HFF-Myc (cell line): ENCODE measurements around the gene PPARG.

ENCODE experiments used
- DNase-seq: peaks from one replicate; pipeline ENCODE4 v3.0.0-alpha.2; 2011; ENCODE audit warnings: low read depth; ENCODE audit errors: extremely low read depth
- H3K4me3 ChIP-seq: replicated peaks from 2 replicates; pipeline ENCODE4 v1.5.1; 2011; ENCODE audit warnings: low read depth, mild to moderate bottlenecking, control low read depth, low read length
- CTCF ChIP-seq: IDR thresholded peaks from 2 replicates; pipeline ENCODE4 v1.5.1; 2012; ENCODE audit warnings: mild to moderate bottlenecking, low read depth, low read length, control low read depth; ENCODE audit errors: missing control alignments

Gene PPARG

DNA sequence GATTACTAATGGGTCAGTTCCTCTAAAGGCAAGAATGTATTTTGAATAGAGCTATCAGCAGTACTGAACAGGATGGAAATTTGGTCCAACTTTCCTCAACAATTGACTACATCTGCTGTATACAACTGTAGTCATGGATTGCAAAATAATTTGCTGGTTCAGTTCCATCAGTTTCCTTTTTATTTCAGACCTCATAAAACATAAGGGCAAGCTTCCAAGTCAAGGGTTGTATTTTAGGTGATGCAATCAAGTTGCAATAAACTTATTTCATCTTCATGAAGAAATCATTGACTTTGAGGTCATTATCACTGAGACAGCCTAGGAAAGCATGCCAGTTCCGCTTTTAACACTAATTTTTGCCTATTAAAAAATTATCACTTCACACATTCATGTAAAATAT lies 105.0 kb downstream of the PPARG start:
- no peak for TF ChIP-seq CTCF
- peak; percentile 44 for DNase-seq
- no peak overlapping the region for H3K4me3 ChIP-seq

- no peak for TF ChIP-seq CTCF
- H3K4me3 ChIP-seq, result no peak overlapping the region
- DNase-seq, result no peak
Observed at GRCh38 chr3:12394569-12395271, 105.8 kb downstream of the PPARG start.

DNA sequence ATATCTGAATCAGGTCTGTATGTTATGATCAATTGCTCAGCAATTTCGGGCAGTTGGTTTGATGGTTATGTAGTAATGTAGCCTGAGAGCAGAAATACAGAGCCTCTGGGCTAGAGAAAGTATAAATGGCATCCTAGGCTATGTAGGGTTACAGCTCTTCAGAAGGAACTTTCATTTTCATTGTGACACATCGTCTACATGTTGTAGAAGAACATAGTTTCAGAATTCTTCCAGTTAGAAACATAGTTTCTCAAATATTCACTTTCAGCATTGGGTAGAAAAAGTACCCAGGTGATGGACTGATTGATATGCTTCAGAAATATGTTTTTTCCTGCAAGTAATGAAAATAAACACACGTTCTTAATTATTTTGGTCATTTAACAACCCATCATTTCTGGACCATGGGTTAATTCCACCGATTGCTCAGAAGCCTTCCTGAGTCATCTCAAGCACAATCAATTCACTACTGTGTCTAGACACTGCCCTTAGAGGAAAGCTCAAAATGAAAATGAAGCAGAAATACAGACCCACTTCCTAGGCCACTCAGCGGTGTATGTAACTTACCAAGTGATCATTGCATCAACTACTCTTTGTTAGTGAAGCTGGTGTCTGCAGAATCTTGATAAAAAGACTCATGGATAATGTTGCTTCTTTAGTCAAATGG lies 106.6 kb downstream of the PPARG start:
- TF ChIP-seq CTCF, result no peak
- no peak for DNase-seq
- no peak overlapping the region for H3K4me3 ChIP-seq

DNA sequence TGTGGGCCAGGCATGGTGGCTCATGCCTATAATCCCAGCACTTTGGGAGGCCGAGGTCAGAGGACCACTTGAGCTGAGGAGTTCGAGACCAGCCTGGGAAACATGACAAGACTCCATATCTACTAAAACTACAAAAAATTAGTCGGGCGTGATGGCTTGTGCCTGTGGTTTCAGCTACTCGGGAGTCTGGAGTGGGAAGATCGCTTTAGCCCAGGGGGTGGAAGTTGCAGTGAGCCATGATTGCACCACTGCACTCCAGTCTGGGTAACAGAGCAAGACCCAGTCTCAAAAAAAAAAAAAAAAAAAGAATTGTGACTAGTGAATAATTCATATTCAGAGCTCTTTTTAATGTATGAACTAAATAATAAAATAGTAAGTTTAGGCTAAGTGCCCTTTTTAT lies 107.6 kb downstream of the PPARG start:
- H3K4me3 ChIP-seq, result no peak overlapping the region
- no peak for TF ChIP-seq CTCF
- DNase-seq, result no peak

DNA sequence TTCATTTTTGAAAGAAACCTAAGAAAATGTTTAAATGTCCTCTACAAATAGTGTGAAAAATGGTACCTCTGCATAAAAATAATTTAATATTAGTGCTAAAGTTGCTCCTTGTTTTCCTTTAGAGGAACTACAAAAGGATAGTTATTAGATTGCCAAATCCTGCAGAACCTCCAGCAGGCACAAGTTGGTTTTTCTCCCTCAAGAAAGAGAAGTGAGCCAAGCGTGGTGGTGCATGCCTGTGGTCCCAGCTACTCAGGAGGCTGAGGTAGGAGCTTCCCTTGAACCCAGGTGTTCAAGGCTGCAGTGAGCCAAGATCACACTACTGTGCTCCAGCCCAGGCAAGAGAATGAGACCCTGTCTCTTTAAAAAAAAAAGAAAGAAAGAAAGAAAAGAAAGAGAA lies 110.4 kb downstream of the PPARG start:
- no peak for DNase-seq
- H3K4me3 ChIP-seq, result no peak overlapping the region
- TF ChIP-seq CTCF, result no peak

DNA sequence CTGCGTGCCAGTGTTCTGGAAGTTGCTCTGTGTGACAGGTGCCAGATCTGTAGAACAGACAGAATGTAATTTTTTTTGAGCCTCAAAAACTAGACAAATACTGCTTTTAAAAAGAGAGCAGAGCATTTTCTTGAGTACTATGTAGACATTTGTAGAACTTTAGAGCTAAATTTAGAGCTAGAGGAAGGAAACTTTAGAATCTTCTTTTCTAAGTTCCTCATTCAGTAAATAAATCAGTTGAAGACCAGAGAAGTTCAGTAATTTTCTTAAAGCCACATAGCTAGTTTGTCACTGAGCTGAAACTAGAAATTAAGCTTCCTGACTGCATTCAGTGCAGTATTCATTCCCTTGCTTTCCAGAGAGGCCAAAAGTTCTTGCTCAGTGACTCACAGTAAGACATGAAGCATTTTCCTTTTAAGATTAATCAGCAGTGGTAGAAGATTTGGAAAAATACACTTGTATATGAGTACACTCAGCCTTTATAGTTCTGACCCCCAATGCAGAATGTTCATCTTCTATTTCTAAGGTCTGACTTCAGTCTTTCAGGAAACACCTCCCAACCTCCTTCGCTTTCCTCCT lies 111.8 kb downstream of the PPARG start:
- H3K4me3 ChIP-seq, result no peak overlapping the region
- TF ChIP-seq CTCF, result no peak
- DNase-seq, result no peak

- H3K4me3 ChIP-seq, result no peak overlapping the region
- DNase-seq, result no peak
- TF ChIP-seq CTCF, result no peak
Observed at GRCh38 chr3:12401208-12401607, 112.3 kb downstream of the PPARG start.
